Activated CD4-positive, alpha-beta T cell treated with anti-CD3 and anti-CD28 coated beads for 36 hours (primary cell): Measurements from ENCODE around the gene EPB42. TPM values are rescaled to one million over a fixed set of nuclear protein-coding genes. Genes with fewer than 3 reads are reported as not detected.
"Not testable (repeated sequence)": the region's sequence is repeated elsewhere in the genome, so short reads cannot be mapped to it uniquely, and the experiment has no call there.

Source experiments
- ATAC-seq: fragments of 200-7000 bp; cut with Tn5 transposase; one replicate; pipeline ENCODE4 v1.10.0; 2021; ENCODE audit warnings: mild to moderate bottlenecking, moderate library complexity
- CTCF ChIA-PET: fragments of 350-600 bp; sonication (Branson Sonifier 250); formaldehyde crosslinking; loops from one replicate; lab custom pipeline; 2021; ENCODE audit warnings: antibody characterized with exemption; lab: Charles Lee
- POLR2A ChIA-PET: fragments of 350-600 bp; sonication (Branson Sonifier 250); formaldehyde crosslinking; loops from one replicate; lab custom pipeline; 2021; ENCODE audit warnings: antibody characterized with exemption, inconsistent platforms; lab: Charles Lee
- DNase-seq: peaks from one replicate; pipeline ENCODE4 v3.0.0-alpha.2; 2020
- H3K27ac Mint-ChIP-seq: one replicate; pipeline ENCODE4 v1.8.0; 2021; ENCODE audit warnings: mixed read lengths
- H3K27me3 Mint-ChIP-seq: one replicate; pipeline ENCODE4 v1.8.0; 2021; ENCODE audit warnings: mixed read lengths
- H3K36me3 Mint-ChIP-seq: one replicate; pipeline ENCODE4 v1.8.0; 2021; ENCODE audit warnings: low read depth, mixed read lengths
- H3K4me1 Mint-ChIP-seq: one replicate; pipeline ENCODE4 v1.8.0; 2021; ENCODE audit warnings: mixed read lengths
- H3K4me3 Mint-ChIP-seq: one replicate; pipeline ENCODE4 v1.8.0; 2021; ENCODE audit warnings: mild to moderate bottlenecking, moderate library complexity, mixed read lengths
- H3K9me3 Mint-ChIP-seq: one replicate; pipeline ENCODE4 v1.8.0; 2021; ENCODE audit warnings: low read depth, mixed read lengths
- intact Hi-C, 2 experiments: fragments of 100-400 bp; cut with DNase I in 1 of 2; cut with micrococcal nuclease in 1 of 2; formaldehyde crosslinking; loops; one replicate each; pipeline versions ENCODE4 v1.14.2 to v1.15.1; 2022 to 2024; cut with DNase I, micrococcal nuclease
- total RNA-seq, 2 experiments: library from RNA; stranded (reverse); gene quantifications; one replicate each; pipeline ENCODE4 v1.2.3, GENCODE V29; 2021

EPB42 gene
- total RNA-seq, 2 experiments from 2014 or later = not detected

- DNase-seq (no peak), ATAC-seq (no peak)
- no peaks in the 10 kb centered on the region for H3K9me3 Mint-ChIP-seq
- H3K36me3 Mint-ChIP-seq = no peaks in the 10 kb centered on the region
- H3K27me3 Mint-ChIP-seq = peaks cover 2% of the 10 kb centered on the region
- intact Hi-C loops = no loop called here
- H3K4me3 Mint-ChIP-seq = no peak overlapping the region
- no peak overlapping the region for H3K27ac Mint-ChIP-seq
- H3K4me1 Mint-ChIP-seq = no peaks in the 10 kb centered on the region
- ChIA-PET POLR2A (interaction anchor here (0.7 kb wide), 1 partner anchor 112 kb away, joined by 5 read pairs; no protein-coding TSS in a partner anchor), CTCF (interaction anchor here (1.1 to 3.2 kb wide), 4 partner anchors 11 to 44 kb away, joined by 3 to 14 read pairs (median 6); no protein-coding TSS in a partner anchor)
Observed at GRCh38 chr15:43241100-43241499, 20.3 kb upstream of the EPB42 start.

- H3K27ac Mint-ChIP-seq = no peak overlapping the region
- no peaks in the 10 kb centered on the region for H3K36me3 Mint-ChIP-seq
Observed at GRCh38 chr15:43239732-43240491, 19.1 kb upstream of the EPB42 start.

GRCh38 chr15:43238671-43239131, 17.9 kb upstream of the EPB42 start:
- ATAC-seq (no peak), DNase-seq (no peak)
- no peak overlapping the region for H3K4me3 Mint-ChIP-seq
- no peaks in the 10 kb centered on the region for H3K4me1 Mint-ChIP-seq
- H3K27ac Mint-ChIP-seq = no peak overlapping the region
- no peaks in the 10 kb centered on the region for H3K9me3 Mint-ChIP-seq
- no peaks in the 10 kb centered on the region for H3K36me3 Mint-ChIP-seq
- POLR2A ChIA-PET = interaction anchor here (0.6 kb wide), 1 partner anchor 21 kb away, joined by 4 read pairs; no protein-coding TSS in a partner anchor
- intact Hi-C loops = no loop called here
- peaks cover 2% of the 10 kb centered on the region for H3K27me3 Mint-ChIP-seq
- CTCF ChIA-PET = interaction anchor here (0.6 kb wide), 1 partner anchor 1641 kb away, joined by 3 read pairs; no protein-coding TSS in a partner anchor

More at GRCh38 chr15:43239732-43240491, 19.1 kb upstream of the EPB42 start:
- DNase-seq (no peak), ATAC-seq (no peak)
- Mint-ChIP-seq H3K27me3 (peaks cover 2% of the 10 kb centered on the region), H3K4me1 (no peaks in the 10 kb centered on the region), H3K9me3 (no peaks in the 10 kb centered on the region), H3K4me3 (no peak overlapping the region)
- intact Hi-C loops = no loop called here
- POLR2A ChIA-PET = no interaction called here
- CTCF ChIA-PET = no interaction called here

- intact Hi-C loops = no loop called here
- H3K27me3 Mint-ChIP-seq = peaks cover 2% of the 10 kb centered on the region
- no peak overlapping the region for H3K27ac Mint-ChIP-seq
- no peaks in the 10 kb centered on the region for H3K36me3 Mint-ChIP-seq
- H3K4me3 Mint-ChIP-seq = no peak overlapping the region
- DNase-seq = no peak
- ATAC-seq = no peak
- no peaks in the 10 kb centered on the region for H3K9me3 Mint-ChIP-seq
- ChIA-PET POLR2A (interaction anchor here (0.6 kb wide), 1 partner anchor 21 kb away, joined by 4 read pairs; no protein-coding TSS in a partner anchor), CTCF (interaction anchor here (0.6 kb wide), 1 partner anchor 1641 kb away, joined by 3 read pairs; no protein-coding TSS in a partner anchor)
- no peaks in the 10 kb centered on the region for H3K4me1 Mint-ChIP-seq
Observed at GRCh38 chr15:43237842-43238470, 17.1 kb upstream of the EPB42 start.

- POLR2A ChIA-PET = no interaction called here
- Mint-ChIP-seq H3K36me3 (no peaks in the 10 kb centered on the region), H3K4me1 (no peaks in the 10 kb centered on the region), H3K27ac (no peak overlapping the region), H3K9me3 (no peaks in the 10 kb centered on the region), H3K27me3 (no peaks in the 10 kb centered on the region), H3K4me3 (no peak overlapping the region)
- CTCF ChIA-PET = interaction anchor here (1.6 kb wide), 1 partner anchor 10 kb away, joined by 7 read pairs; no protein-coding TSS in a partner anchor
- DNase-seq (no peak), ATAC-seq (no peak)
- intact Hi-C loops = no loop called here
Observed at GRCh38 chr15:43235536-43235935, 14.7 kb upstream of the EPB42 start.

GRCh38 chr15:43232289-43232874, 11.6 kb upstream of the EPB42 start:
- intact Hi-C loops = no loop called here
- ATAC-seq (no peak), DNase-seq (no peak)
- Mint-ChIP-seq H3K4me3 (no peak overlapping the region), H3K27ac (no peak overlapping the region), H3K27me3 (no peaks in the 10 kb centered on the region), H3K36me3 (no peaks in the 10 kb centered on the region), H3K4me1 (no peaks in the 10 kb centered on the region), H3K9me3 (no peaks in the 10 kb centered on the region)
- ChIA-PET CTCF (interaction anchor here (0.8 to 1.3 kb wide), 4 partner anchors 9 to 413 kb away, joined by 3 to 4 read pairs (median 3); no protein-coding TSS in a partner anchor), POLR2A (no interaction called here)

GRCh38 chr15:43230640-43231115, 9.9 kb upstream of the EPB42 start:
- no peak for DNase-seq
- ChIA-PET POLR2A (no interaction called here), CTCF (interaction anchor here (0.9 to 5.2 kb wide), 5 partner anchors 10 to 55 kb away, joined by 3 to 36 read pairs (median 4); partner anchors contain the start of gene TGM5)
- Mint-ChIP-seq H3K9me3 (no peaks in the 10 kb centered on the region), H3K27me3 (peaks cover 3% of the 10 kb centered on the region), H3K4me1 (peaks cover 3% of the 10 kb centered on the region), H3K27ac (no peak overlapping the region), H3K36me3 (no peaks in the 10 kb centered on the region), H3K4me3 (no peak overlapping the region)
- ATAC-seq = no peak
- intact Hi-C loops = no loop called here

GRCh38 chr15:43229977-43230376, 9.2 kb upstream of the EPB42 start:
- ChIA-PET POLR2A (interaction anchor here (0.6 kb wide), 1 partner anchor 117 kb away, joined by 5 read pairs; no protein-coding TSS in a partner anchor), CTCF (interaction anchor here (1.6 to 5.2 kb wide), 3 partner anchors 11 to 56 kb away, joined by 4 to 36 read pairs (median 5); no protein-coding TSS in a partner anchor)
- H3K27ac Mint-ChIP-seq = no peak overlapping the region
- DNase-seq (no peak), ATAC-seq (no peak)
- H3K36me3 Mint-ChIP-seq = no peaks in the 10 kb centered on the region
- H3K4me3 Mint-ChIP-seq = no peak overlapping the region
- H3K4me1 Mint-ChIP-seq = peaks cover 8% of the 10 kb centered on the region
- intact Hi-C loops = loop anchor here in 1 of 2 experiments (5.0 kb wide), 1 partner anchor 37 kb away; the partner anchor contains the start of gene TGM5
- peaks cover 6% of the 10 kb centered on the region for H3K27me3 Mint-ChIP-seq
- no peaks in the 10 kb centered on the region for H3K9me3 Mint-ChIP-seq

GRCh38 chr15:43226436-43227305, 5.9 kb upstream of the EPB42 start:
- intact Hi-C loops = loop anchor here in 1 of 2 experiments (5.0 kb wide), 1 partner anchor 41 kb away; the partner anchor contains the start of gene TGM5
- DNase-seq (no peak), ATAC-seq (no peak)
- H3K27me3 Mint-ChIP-seq = peaks cover 6% of the 10 kb centered on the region
- no peak overlapping the region for H3K27ac Mint-ChIP-seq
- ChIA-PET POLR2A (no interaction called here), CTCF (interaction anchor here (0.6 to 5.2 kb wide), 21 partner anchors 9 to 233 kb away, joined by 3 to 118 read pairs (median 6); partner anchors contain the start of gene CCNDBP1)
- no peaks in the 10 kb centered on the region for H3K36me3 Mint-ChIP-seq
- H3K9me3 Mint-ChIP-seq = no peaks in the 10 kb centered on the region
- H3K4me3 Mint-ChIP-seq = no peak overlapping the region
- H3K4me1 Mint-ChIP-seq = peaks cover 8% of the 10 kb centered on the region

- DNase-seq, H3K4me3 Mint-ChIP-seq, H3K9me3 Mint-ChIP-seq, H3K27ac Mint-ChIP-seq, H3K36me3 Mint-ChIP-seq, H3K27me3 Mint-ChIP-seq, ATAC-seq, H3K4me1 Mint-ChIP-seq: not testable (repeated sequence)
- intact Hi-C loops = loop anchor here (1.0 to 5.0 kb wide), 2 partner anchors 41 to 59 kb away; partner anchors contain the start of gene TGM5 (in 1 of the 2)
- CTCF ChIA-PET = interaction anchor here (0.6 to 2.7 kb wide), 37 partner anchors 10 to 1217 kb away, joined by 3 to 118 read pairs (median 4); partner anchors contain the start of gene CCNDBP1
- POLR2A ChIA-PET = interaction anchor here (1.0 kb wide), 1 partner anchor 60 kb away, joined by 3 read pairs; no protein-coding TSS in a partner anchor
Observed at GRCh38 chr15:43225950-43226255, 5.1 kb upstream of the EPB42 start.
